Cerebellar cortex (tissue), 1 donor: ENCODE measurements around the gene ARHGEF28.

ENCODE experiments used
- DNase-seq: peaks from one replicate; pipeline ENCODE4 v3.0.0-alpha.2; 2015; ENCODE audit warnings: low spot score

ARHGEF28 gene

GRCh38 chr5:73783828-73784227 is 157.8 kb downstream of the ARHGEF28 start:
- no peak for DNase-seq

- DNase-seq: no peak
Observed at GRCh38 chr5:73786043-73786831, 160.2 kb downstream of the ARHGEF28 start.

- DNase-seq: no peak
Observed at GRCh38 chr5:73789851-73790281, 163.9 kb downstream of the ARHGEF28 start.

GRCh38 chr5:73791389-73791788 is 165.4 kb downstream of the ARHGEF28 start:
- no peak for DNase-seq

DNA sequence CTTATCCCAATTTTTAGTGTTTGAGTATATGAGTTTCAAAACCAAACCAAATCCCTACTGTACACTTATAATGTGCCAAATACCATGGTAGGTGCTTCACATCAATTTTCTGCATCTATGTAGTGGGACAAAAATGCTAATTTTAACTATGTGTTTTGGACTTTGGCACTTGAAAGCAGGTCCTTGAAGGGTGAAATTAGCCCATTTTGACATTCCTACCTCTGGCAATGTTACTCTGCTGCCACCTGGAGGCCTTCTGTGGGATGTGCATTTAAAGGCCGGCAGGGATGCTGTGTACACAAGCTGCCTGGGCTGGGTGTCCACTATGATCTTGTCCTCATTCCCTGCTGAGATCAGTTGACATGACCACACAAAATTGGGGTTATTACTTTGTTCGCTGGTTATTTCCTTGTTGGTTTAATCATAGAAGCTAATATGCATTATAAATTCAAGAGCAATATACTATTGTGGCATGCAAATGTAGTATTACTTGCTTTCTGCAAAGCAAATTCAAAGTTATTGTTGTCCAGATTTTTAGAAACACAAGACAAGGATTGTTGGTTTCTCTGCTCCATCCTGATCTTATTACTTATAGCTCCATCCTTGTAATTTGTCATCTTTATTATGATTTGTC is 166.8 kb downstream of the ARHGEF28 start:
- DNase-seq: peak; percentile 75

- DNase-seq: no peak
Observed at GRCh38 chr5:73793911-73794310, 167.9 kb downstream of the ARHGEF28 start.

DNA sequence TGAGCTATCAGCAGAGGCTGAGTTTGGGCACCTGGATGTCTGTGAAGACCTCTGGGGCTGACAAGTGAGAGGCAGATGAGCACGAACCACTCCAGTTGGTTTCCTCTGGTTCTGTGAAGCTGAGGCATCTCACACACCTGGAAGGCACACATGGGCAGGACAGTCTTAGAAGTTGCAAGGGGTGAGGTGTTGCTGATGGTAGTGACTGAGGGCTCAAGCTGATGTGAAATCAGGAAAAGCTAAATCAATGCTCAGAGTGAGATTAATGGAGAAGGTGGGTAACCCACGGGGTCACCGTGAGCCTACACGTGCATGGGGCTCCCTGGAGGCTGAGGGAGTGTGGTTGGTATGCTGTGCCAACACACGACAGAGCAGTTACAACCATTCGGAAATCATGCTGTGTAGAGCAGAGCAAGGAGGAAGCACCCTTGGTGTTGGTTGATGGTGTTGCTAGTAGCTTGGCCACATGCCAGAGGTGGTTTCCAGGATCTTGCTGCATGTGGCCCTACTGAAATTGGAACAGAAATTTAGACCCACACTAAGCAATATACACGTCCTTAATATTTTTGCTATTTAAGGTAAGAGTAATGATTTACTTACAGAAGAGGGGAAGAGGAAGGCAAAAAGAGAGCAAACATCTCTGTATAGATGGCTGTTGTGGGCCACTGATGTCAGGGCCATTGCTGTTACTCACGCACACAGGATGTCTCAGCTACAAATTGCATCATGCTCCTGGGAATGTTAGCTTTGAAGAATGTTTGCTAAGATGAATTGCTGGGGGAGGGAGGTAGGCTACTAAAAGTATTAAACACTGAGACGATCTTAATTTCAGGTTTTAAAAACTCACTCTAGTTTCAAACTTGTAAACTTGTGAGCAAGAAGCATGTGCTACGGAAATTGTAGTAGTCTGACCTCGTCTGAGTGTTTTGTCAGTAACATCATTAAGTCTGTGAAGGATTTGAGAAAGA is 170.5 kb downstream of the ARHGEF28 start:
- DNase-seq: no peak

- DNase-seq: no peak
Observed at GRCh38 chr5:73797132-73797510, 171.1 kb downstream of the ARHGEF28 start.

GRCh38 chr5:73799401-73799972 is 173.5 kb downstream of the ARHGEF28 start:
- no peak for DNase-seq

DNA sequence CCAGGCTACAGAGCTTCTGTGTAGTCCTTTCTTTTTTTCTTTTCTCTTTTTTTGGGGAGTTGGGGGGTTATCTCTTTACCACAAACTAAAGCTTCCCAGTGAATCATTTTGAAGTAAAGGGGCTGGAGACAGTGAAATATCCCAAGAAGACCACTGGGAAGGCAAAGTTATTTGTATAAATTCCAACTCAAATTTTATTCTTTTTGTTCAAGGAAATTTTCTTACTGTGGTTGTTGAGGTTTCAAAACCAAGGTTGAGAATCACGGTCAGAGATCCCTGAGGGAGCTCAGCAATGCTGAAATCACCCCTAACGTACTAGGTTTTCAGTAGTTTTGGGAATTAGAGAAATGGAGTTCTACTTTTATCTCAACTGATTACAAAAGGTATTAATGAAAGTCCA is 175.7 kb downstream of the ARHGEF28 start:
- no peak for DNase-seq

DNA sequence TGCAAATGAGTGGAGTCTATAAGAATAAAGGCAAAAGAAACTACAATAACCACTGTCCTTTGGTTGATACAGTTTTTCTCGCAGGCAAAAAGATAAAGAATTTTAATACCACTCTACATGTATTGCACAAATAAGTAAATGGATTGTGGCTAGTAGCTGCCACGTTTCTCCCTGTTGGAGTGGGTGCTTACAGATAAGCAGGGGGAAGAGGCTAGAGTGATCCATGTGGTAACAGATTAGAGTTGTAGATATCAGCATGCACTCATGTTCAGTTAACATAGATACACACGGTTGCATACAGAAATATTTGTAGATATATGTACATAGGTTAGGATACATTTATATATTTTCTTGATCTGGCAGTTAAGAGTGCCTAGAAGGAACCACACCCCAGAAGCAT is 179.5 kb downstream of the ARHGEF28 start:
- DNase-seq: no peak

DNA sequence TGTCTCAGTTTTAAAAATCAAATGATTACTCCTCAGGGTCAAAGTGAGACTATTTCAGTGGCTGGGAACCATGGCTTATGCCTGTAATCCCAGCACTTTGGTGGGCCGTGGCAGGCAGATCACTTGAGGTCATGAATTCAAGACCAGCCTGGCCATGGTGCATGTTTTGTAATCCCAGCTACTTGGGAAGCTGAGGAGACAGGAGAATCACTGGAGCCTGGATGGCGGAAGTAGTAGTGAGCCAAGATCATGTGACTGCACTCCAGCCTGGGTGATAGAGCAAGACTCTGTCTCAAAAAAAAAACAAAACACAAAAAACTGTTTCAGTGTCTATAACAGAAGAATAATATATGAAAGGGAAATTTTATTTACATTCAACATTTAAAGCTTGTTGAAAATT is 182.9 kb downstream of the ARHGEF28 start:
- DNase-seq: no peak

- no peak for DNase-seq
Observed at GRCh38 chr5:73810429-73810828, 184.4 kb downstream of the ARHGEF28 start.

DNA sequence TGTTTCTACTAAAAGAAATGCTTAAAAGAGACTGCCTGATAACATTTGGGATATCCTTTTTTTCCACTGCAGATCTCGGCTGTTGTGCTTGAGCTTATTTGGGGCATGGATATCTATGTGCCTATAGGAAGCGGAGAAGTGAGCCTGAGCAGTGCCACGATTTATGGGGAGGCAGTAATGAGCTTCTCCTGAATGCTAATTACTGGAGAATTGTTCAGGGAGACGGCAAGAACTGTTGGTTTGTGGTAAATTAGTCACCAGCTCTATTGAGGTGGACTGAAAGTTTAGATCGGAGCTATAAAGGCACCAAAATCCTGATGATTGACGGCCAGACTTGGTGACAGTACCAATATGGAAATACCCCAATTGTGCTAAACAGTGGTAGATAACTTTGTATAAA is 186.5 kb downstream of the ARHGEF28 start:
- no peak for DNase-seq

DNA sequence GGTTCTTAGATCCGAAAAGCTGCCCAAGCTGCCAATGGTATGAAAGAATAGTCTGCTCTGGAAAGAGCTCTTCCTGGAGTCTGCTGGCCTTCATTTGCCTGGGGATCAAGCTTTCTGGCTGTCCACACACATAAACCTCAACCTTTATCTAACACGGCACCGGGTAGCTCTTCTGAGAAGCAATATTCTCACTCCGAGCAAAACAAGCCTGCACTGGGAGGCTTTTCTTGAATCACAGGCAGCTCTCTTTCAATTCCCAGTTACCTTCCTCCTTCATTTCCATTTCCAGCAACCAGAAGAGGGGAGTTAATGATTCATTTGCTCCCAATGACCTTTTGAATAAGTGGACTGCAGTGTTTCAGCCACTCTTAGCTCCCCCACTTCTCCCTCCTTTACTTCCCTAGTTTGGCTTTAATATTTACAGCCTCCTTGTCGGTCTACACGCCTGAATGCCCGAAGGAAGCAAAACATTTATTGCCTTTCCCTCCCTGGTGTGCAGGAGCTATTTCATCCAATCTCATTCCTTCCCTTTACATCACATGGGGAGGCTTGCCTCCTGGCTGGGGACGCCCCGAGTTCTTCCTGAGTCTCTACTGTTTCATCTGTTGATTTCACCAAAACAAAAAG is 187.1 kb downstream of the ARHGEF28 start:
- DNase-seq: no peak

GRCh38 chr5:73814233-73814846 is 188.3 kb downstream of the ARHGEF28 start:
- no peak for DNase-seq

DNA sequence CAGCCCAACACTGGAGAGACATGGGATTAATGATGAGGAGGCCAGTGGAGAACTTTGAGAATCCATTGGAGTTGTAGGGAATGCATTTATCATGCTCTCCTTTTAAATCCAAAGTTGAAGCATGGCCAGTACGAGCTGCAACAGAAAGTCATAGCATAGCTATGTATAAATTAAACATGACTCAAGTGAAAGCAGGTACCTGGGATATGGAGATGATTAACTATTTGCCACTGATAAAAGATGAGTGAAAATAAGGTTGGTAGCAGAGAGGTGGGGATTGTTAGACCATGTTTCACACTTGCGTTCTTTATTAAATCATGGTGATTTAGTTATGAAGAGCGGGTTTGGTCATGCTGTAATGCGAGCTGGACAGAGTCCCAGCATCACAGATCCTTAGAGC is 189.6 kb downstream of the ARHGEF28 start:
- DNase-seq: no peak

- no peak for DNase-seq
Observed at GRCh38 chr5:73816656-73817420, 190.8 kb downstream of the ARHGEF28 start.

DNA sequence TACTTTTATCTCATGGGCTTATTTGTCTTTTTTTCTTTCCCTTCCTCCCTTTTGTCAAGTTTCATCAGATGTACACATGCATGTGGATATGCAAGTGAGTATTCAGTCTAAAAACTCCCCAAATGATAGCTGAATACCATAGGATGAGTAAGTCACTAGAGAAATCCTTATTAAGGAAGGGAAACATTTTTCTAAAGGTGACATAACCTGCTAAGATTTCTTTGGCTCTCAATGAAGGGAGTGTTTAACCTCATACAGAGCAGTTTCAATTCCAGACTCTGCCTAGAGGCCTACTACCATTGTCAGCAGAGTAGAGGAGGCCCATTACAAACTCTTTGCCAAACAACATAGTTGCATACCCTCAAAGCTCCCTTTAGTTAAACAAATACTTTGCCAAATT is 192.4 kb downstream of the ARHGEF28 start:
- no peak for DNase-seq

GRCh38 chr5:73820326-73820725 is 194.3 kb downstream of the ARHGEF28 start:
- no peak for DNase-seq
